Karpas-422 (cell line): ENCODE measurements around the gene PNPLA8. TPM values are rescaled to one million over a fixed set of nuclear protein-coding genes. Genes with fewer than 3 reads are reported as not detected.

ENCODE experiments used
- DNase-seq: peaks from one replicate; pipeline ENCODE4 v3.0.0-alpha.2; 2015
- H2AFZ ChIP-seq: fragments of 200-600 bp; sonication (generic); 2 replicates; pipeline ENCODE4 v1.6.1; 2014; ENCODE audit warnings: antibody characterized with exemption, low read length, mixed read lengths
- H3K27ac ChIP-seq: fragments of 200-600 bp; sonication (generic); 2 replicates; pipeline ENCODE4 v1.5.1; 2014; ENCODE audit warnings: mild to moderate bottlenecking, low read length, moderate library complexity
- H3K27me3 ChIP-seq: fragments of 200-600 bp; sonication (generic); 2 replicates; pipeline ENCODE4 v1.6.1; 2014; ENCODE audit warnings: low read length, mixed read lengths
- H3K36me3 ChIP-seq: fragments of 200-600 bp; sonication (generic); 2 replicates; pipeline ENCODE4 v1.6.1; 2014; ENCODE audit warnings: low read length, mixed read lengths; ENCODE audit not compliant: insufficient read depth
- H3K4me1 ChIP-seq: fragments of 200-600 bp; sonication (generic); 2 replicates; pipeline ENCODE4 v1.6.1; 2014; ENCODE audit warnings: mild to moderate bottlenecking, low read length, mixed read lengths
- H3K4me2 ChIP-seq: fragments of 200-600 bp; sonication (generic); 2 replicates; pipeline ENCODE4 v1.6.1; 2014; ENCODE audit warnings: low read length, low read depth, mild to moderate bottlenecking; ENCODE audit not compliant: poor library complexity, severe bottlenecking
- H3K4me3 ChIP-seq: fragments of 200-600 bp; sonication (generic); 2 replicates; pipeline ENCODE4 v1.5.1; 2014; ENCODE audit warnings: mild to moderate bottlenecking, antibody characterized with exemption, low read length, mixed read lengths
- H3K79me2 ChIP-seq: fragments of 200-600 bp; sonication (generic); 2 replicates; pipeline ENCODE4 v1.6.1; 2014; ENCODE audit warnings: mild to moderate bottlenecking, low read length, mixed read lengths
- H3K9ac ChIP-seq: fragments of 200-600 bp; sonication (generic); 2 replicates; pipeline ENCODE4 v1.6.0; 2014; ENCODE audit warnings: low read length
- H3K9me2 ChIP-seq: fragments of 200-600 bp; sonication (generic), shearing (Covaris generic); replicated peaks from 2 replicates; pipeline ENCODE4 v1.6.0; 2014; ENCODE audit warnings: mild to moderate bottlenecking, low read length, moderate library complexity; ENCODE audit not compliant: insufficient read depth
- H3K9me3 ChIP-seq: fragments of 300-700, 200-600 bp; sonication (generic); 2 replicates; pipeline ENCODE4 v1.6.1; 2014; ENCODE audit warnings: low read length, mixed read lengths
- H4K20me1 ChIP-seq: fragments of 200-600 bp; sonication (generic); 2 replicates; pipeline ENCODE4 v1.6.1; 2014; ENCODE audit warnings: mild to moderate bottlenecking, antibody characterized with exemption, low read length, low read depth; ENCODE audit not compliant: insufficient read depth
- total RNA-seq: library from RNA; depleted of rRNA; stranded (reverse); fragments of >200 nt; shearing (Covaris generic); gene quantifications from 2 replicates; pipeline ENCODE4 v1.2.3, GENCODE V29; 2014; ENCODE audit warnings: low replicate concordance; rRNA removed

Gene PNPLA8
- total RNA-seq, 1 experiment from 2014 or later: 41.0 TPM

DNA sequence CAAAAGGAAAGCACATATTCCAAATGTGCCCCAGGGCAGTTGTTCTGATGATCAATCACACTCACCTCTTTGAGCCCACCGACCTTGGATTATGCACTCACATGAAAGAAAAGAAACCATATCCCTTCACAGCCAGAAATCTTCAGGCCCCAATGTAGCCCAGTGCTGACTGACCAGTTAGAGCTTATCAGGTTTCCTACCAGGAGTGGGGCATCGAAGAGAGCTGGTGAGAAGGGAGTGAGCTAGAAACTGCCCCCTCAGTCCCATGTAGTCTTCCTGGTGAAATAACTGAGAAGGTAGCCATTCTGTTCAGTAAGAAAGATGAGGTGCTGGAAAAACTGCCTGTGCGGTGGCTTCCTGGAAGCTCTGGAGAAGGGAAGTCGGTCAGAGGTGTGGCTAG, 101.9 kb downstream of the PNPLA8 start:
- Histone ChIP-seq H3K4me2 (no peak overlapping the region), H3K9me2 (no peaks in the 10 kb centered on the region), H4K20me1 (no peaks in the 10 kb centered on the region), H3K9ac (no peak overlapping the region), H3K9me3 (no peaks in the 10 kb centered on the region), H3K27me3 (no peaks in the 10 kb centered on the region), H3K4me3 (no peak overlapping the region), H3K4me1 (no peaks in the 10 kb centered on the region), H3K27ac (no peak overlapping the region), H3K36me3 (no peaks in the 10 kb centered on the region), H3K79me2 (no peaks in the 10 kb centered on the region), H2AFZ (no peak overlapping the region)
- DNase-seq: no peak

- no peaks in the 10 kb centered on the region for H3K9me3 ChIP-seq
- H3K9me2 ChIP-seq: no peaks in the 10 kb centered on the region
- H3K9ac ChIP-seq: no peak overlapping the region
- DNase-seq: no peak
- H2AFZ ChIP-seq: no peak overlapping the region
- H4K20me1 ChIP-seq: no peaks in the 10 kb centered on the region
- H3K27ac ChIP-seq: no peak overlapping the region
- no peaks in the 10 kb centered on the region for H3K36me3 ChIP-seq
- no peak overlapping the region for H3K4me2 ChIP-seq
- H3K4me1 ChIP-seq: no peaks in the 10 kb centered on the region
- no peaks in the 10 kb centered on the region for H3K27me3 ChIP-seq
- no peaks in the 10 kb centered on the region for H3K79me2 ChIP-seq
- H3K4me3 ChIP-seq: no peak overlapping the region
Measured at GRCh38 chr7:108423089-108423989, 102.6 kb downstream of the PNPLA8 start.

GRCh38 chr7:108421720-108422331, 104.1 kb downstream of the PNPLA8 start:
- H3K4me3 ChIP-seq: no peak overlapping the region
- H3K9me2 ChIP-seq: no peaks in the 10 kb centered on the region
- no peak for DNase-seq
- no peak overlapping the region for H3K4me2 ChIP-seq
- H3K27ac ChIP-seq: no peak overlapping the region
- no peaks in the 10 kb centered on the region for H4K20me1 ChIP-seq
- H3K9me3 ChIP-seq: no peaks in the 10 kb centered on the region
- no peak overlapping the region for H2AFZ ChIP-seq
- no peaks in the 10 kb centered on the region for H3K27me3 ChIP-seq
- H3K36me3 ChIP-seq: no peaks in the 10 kb centered on the region
- no peaks in the 10 kb centered on the region for H3K79me2 ChIP-seq
- H3K9ac ChIP-seq: no peak overlapping the region
- H3K4me1 ChIP-seq: no peaks in the 10 kb centered on the region

Other genes with a start within 250 kb of the PNPLA8 start
- 0.18 TPM in 1 of 2 replicates, not detected in the other for gene NRCAM, start 69.7 kb downstream of the PNPLA8 start, total RNA-seq
- 25.9 and 34.3 TPM in 2 replicates for gene THAP5, start 43.6 kb upstream of the PNPLA8 start, total RNA-seq
- gene DNAJB9, start 43.7 kb upstream of the PNPLA8 start, total RNA-seq: 18.4 and 35.6 TPM in 2 replicates